GM21381 (cell line): Measurements from ENCODE around the gene TENM4.
"Not testable (repeated sequence)": the region's sequence is repeated elsewhere in the genome, so short reads cannot be mapped to it uniquely, and the experiment has no call there.

ENCODE experiments used
- ATAC-seq: cut with Tn5 transposase; IDR thresholded peaks from one replicate; pipeline ENCODE4 v1.9.1; 2021; ENCODE audit warnings: mild to moderate bottlenecking, moderate library complexity; ENCODE audit not compliant: unreplicated experiment

The TENM4 gene

DNA sequence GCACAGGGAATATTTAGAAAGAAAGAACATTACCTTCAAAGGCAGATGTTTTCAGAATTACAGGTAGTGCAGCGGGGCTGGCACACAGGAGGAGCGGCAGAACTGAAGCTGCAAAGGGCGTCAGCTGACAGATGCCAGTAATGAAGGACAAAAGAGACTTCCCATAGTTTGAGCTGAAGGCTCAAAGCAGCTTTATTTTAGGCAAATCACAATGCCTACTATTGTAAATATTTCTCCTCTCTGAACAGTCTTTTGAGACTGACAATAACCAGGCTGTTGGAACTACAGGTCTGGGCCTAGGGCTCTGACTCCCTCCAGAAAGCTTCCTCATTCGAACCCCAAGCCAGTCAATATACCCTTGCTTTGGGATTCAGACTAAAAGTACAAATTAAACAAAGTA, 609.3 kb downstream of the TENM4 start:
- ATAC-seq: no peak

DNA sequence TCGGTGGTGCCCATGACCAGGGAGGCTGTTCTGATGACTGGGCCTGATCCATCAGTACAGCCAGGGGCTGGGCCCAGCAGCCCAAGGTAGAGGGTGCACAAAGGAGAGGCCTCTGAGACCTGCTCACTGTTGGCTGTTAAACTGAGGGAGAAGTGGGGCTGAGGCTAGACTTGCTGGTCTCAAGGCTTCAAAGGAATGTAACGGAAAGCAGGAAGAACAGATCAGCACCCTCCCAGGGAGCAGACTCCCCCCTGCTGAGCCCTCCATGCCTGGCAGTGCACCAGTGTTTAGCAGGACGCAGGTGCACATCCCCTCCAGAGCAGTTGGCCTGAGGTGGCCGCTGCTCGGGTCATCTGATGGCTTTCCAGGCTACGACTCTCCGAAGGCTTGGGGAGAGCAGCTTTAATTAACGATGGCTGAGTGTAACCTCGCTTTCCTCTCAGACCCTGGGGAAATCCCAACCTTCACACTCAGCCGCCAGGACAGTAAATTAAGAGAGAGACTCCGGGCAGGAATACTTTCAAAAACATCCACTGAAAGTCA, 610.5 kb downstream of the TENM4 start:
- ATAC-seq: no peak

DNA sequence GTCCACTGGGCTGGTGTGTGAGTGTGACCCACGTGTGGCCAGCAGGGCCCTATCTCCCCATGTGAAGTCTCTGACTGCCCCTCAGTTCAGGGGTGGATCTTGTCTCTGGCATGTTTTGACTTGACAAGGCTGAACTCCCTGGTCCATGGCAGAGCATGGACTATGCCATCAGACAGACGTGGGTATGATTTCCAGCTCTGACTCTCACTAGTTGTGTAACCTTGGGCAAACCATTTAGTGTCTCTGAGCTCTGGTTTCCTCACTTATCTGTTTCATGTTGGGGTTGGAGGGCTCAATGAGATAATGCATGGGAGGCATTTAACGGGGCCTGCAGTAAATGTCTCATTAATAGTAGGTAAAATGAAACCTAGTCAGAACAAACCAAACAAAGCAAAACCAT, 611.7 kb downstream of the TENM4 start:
- no peak for ATAC-seq

DNA sequence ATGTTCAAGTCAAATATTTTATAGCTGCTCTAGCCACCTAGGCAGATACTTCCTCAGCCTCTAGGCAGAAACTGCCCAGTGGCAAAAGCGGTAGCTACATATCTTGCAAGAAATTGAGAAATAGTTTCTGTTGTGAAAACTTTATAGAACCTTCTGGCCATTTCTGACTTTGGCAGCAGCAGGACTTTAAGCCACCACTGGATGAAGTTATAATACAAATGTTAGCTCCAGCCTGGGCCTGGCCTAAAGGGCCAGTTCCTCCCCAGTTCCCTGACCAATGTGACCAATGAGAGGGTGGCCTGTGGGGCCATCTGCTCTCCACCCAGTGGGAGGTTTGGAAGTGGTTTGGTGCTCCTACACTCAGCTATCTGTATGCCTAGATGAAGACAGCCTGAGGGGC, 612.2 kb downstream of the TENM4 start:
- no peak for ATAC-seq

DNA sequence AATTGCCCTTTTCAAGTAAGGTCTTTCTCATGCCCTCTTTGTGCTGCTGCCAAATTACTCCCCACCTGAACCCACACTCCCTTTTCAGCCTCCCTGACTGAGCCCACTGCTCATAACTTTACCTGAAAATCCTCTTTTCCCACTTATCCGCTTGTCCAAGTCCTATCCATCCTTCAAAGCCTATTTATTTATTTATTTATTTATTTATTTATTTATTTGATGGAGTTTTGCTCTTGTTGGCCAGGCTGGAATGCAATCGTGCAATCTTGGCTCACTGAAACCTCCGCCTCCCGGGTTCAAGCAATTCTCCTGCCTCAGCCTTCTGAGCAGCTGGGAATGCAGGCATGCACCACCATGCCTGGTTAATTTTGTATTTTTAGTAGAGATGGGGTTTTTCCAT, 613.5 kb downstream of the TENM4 start:
- not testable (repeated sequence) for ATAC-seq

DNA sequence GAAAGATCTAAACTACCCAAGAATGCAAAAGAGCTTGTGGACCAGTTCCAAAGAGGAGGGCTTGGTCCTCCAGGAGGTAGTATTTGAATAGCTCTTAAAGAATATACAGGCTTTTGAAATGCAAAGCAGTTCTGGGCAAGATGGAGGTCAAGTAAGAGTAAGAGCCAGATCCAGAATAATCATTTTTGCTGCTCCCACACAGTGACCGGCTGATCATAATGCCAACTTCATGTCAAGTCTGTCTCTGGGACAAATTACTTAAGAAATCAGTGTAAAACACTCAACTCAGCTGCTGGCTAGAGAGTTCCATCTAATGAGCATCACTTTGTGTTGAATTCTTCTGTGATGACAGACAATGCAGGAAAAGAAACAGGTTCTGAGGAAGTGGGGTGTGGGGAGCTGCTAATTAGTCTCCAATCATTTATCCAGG, 615.2 kb downstream of the TENM4 start:
- no peak for ATAC-seq

DNA sequence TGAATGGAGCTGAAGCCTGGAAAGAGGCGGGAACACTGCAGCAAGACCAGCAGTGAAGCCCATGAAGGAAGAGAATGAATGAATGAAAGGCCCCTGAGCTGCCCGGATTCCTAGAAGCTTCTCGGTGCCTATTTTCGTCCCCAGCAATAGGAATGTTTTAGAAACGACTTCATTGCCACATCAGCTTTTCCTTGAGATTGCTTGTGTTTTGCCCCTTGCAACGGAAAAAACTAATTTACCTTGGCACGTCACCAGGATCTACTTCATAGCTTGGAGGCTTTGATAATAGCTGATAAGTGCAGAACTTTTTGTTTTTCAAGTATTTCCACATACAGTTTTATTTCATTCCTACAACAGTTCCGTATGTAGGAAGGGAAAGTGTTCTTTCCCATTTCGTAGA, 617.2 kb downstream of the TENM4 start:
- ATAC-seq: no peak

DNA sequence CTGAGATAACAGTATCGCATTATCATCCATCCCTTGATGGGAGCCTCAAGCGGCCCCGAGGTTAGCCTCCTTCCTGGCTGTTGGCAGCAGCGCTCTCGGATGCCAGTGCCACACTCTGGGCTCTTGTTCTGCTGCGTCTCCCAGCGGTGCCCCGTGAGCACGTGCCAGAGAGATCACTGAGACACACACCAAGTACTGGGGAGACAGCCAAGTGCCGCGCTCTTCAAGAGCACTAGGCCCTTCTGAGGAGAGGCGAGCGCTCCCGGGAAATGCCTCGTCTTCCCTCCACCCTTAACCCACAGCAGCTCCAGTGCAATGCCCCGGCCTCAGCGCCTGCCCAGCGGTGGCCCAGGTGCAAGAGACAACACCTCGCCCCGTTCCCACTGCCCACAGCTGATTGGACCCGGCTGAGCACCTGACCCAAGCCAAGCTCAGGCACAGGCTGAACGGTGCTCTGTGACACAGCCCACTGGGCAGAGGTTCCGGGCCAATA, 617.9 kb downstream of the TENM4 start:
- no peak for ATAC-seq

DNA sequence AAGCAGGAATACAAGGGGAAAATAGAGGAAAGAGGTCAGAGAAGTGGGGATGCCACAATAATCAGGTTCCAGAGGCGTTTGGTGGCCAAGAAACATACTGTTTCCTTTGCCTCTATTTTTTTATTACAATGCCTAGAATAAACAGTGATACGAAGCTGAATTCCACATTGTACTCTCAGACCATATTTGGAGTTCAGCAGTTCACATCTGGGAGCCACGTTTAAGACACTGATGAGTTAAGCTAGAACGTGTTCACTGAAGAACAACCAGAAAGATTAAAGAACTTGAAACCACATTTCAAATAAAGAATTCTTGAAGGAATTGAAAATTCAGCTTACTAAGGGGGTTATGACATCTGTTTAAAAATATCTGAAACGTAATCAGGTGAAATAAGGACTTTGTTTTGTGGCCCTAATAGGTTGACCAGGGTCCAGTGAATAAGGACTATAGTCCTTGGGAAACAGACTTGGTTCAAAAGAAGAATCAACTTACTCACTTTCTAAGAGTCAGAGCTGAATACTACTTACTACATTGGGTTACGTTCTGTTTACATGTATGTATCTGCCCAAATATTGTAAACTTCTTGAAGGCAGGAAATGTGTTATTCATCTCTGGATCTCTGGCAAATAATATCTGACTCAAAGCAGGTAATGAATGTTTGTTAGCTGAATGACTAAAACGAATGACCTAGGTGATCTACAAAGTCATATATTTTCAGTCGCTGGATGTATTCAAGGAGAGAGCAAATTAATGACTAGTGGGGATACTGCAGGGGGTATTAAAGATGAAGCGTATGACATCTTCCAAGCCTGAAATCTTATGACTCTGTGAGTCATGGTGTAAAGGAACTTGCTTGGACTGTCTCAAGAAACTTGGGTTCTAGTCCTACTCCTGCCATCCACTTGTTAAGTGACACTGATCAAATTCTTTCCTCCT, 619.2 kb downstream of the TENM4 start:
- no peak for ATAC-seq

DNA sequence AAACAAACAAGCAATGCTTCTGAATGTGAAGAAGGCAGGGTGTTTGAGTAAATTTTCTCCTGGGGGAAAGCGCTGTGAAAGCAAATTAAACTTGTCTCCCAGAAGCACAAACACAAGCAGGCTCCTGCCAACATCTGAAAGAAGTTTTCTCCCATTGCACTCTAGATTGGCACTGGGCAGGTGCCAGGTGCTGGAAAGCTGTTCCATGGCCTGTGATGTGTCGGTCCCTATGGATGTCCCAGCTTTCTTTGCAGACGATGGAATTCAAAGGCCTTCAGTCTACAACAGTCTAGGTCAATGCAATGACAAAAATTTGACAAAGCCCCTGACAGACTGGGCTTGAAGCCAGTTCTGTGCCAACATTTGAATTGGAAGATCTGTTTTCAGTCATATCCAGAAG, 620.1 kb downstream of the TENM4 start:
- no peak for ATAC-seq

DNA sequence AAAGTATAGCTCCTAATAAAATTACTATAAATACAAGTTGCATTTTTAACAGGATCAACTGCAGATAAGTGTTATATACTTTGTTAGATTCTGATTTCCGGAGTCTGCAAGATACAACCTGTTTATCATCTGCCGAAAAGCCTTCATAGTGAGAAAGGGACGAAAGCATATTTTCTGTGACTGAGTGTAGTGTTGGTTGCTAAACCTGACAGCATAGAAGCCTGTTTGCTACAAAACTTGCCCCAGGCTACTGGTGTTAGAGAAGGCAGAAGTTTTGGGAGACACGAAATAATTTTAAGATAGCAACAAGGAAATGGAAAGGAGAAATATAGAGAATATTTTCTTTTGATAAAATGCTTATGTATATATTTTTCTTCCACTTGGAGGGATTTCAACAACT, 622.6 kb downstream of the TENM4 start:
- no peak for ATAC-seq

DNA sequence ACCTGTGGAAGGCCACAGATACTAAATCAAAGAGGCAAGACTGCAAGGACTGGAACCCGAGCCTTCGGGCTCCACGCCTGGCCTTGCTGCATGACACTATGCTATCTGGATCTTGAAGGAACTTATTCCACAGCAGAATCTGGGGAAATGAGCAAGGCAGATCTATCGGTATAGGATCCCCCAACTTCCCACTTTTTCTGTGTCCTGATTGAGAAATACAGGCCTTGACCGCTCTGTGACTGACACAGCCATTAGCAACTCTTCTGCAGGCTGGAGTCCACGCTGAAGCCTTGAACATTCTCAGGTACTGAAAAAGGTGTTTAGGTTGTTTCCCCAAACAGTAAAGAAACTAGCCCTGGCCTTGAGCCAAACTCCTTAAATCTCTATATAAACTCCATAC, 625.0 kb downstream of the TENM4 start:
- no peak for ATAC-seq

DNA sequence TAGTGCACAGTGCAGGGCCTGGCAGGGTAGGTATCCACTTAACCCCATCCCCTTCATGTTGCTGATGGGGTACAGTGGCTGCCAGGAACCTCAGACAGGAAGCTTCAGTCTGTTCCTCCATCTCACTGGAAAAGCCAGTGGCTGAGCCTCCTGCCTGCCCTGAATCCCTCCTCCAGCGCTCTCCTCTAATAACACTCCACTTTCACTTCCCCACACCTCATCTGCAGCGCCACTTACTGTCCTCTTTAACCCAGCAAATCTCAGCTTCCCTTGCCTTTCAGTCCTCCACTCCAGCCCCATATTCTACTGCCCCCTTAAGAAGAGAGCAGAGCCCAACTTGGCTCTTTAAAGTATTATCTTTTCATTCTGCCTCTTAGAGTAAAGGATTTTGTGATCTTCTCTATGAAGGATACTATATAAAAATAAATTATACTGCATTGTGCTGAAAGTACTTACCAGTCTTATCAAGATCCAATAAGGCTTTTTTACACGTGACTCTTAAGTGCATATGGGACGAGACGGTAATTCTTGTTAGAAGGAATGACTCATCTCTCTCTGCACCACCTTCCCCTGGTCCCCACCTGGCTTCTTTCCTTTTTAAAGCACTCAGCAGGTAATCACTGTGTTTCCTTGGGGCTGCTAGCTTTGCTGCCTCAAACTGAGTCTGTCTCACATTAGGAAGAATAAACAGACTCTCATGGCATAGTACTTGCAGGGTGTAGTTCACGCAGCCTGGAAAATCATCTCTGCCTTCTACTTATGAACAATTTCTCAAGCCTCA, 628.1 kb downstream of the TENM4 start:
- no peak for ATAC-seq

DNA sequence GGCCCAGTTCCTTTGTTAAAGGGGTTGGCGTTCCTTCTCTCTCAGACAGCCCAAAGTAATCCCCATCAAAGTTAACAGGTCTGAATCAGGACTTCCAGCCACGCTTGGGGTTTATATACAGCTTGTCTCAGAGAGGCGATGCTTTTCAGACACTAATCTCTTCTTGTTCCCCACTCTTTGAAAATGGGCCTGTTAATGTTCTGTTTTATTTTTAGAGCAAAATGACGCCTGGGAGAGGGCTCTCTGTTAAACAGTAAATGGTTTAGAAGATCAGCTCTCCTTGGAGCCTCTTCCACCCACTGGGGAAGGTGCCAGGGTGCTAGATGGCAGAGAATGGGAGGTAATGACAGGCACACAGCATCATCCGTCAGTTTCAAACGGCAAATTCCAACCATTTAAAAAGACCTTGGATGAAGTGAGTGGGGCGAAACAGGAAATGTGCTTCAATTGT, 630.2 kb downstream of the TENM4 start:
- no peak for ATAC-seq

DNA sequence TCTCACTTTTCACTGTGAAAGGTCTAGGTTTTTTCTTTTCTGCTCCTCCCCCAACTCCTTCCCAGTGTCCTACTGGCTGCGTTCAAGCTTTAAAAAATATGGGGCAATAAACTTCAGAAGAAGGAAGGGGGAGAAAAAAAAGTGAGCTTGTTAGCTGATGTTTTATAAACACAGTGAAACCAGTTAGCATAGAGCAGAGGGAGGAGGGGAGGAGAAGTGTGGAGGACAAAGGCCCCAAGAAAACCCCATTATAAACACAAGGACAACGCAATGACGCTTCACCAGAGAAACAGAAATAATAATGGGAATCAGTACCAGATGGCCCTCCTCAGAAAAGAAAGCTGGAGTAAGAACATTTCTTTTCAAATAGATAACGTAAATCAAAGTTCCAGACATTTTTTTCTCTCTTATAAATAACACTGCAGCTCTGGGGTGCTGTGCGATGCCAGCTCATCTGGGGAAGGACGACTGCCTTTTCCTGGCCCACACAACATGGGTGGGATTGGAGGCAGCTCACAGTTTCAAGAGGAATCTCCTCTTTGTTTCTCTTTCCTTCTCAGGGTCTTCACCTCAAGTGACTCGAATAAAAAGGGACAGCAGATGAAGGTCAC, 630.8 kb downstream of the TENM4 start:
- no peak for ATAC-seq

DNA sequence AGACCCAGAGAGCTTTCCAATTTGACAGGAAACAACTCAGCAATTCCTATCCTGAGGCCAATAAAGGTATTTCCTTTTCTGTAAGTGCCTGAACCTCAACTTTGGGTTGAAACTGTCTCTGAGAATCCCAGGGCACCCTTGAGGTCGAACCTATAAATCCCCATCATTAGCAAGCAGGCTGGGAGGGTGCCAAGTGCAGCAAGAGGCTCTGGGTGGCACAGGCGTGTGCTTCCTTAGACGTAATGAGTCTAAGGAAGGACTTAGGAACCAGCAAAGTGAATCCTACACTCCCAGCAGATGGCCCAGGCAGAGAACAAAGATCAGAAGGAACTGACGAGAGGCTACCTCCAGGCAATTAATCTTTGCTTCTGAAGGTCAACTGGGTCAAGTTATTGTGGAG, 631.9 kb downstream of the TENM4 start:
- no peak for ATAC-seq

DNA sequence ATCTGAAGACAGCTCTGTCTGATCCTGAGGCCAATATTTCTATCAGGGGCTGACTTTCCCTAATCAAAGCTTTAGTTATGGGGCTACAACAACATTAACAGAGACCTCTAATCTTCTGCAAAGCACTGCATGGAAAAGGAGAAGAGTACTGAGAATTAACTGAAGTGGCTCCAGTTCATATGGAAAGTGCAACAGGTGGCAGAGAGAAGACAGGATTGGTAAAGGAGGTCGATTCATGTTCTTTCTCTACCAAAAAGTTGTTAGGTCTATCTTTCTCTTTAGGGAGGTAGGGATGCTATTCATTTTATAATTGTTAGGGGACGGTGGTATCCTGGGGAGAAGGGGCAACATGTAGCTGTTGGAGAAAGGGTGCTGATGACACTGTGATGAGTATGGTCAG, 633.5 kb downstream of the TENM4 start:
- no peak for ATAC-seq

DNA sequence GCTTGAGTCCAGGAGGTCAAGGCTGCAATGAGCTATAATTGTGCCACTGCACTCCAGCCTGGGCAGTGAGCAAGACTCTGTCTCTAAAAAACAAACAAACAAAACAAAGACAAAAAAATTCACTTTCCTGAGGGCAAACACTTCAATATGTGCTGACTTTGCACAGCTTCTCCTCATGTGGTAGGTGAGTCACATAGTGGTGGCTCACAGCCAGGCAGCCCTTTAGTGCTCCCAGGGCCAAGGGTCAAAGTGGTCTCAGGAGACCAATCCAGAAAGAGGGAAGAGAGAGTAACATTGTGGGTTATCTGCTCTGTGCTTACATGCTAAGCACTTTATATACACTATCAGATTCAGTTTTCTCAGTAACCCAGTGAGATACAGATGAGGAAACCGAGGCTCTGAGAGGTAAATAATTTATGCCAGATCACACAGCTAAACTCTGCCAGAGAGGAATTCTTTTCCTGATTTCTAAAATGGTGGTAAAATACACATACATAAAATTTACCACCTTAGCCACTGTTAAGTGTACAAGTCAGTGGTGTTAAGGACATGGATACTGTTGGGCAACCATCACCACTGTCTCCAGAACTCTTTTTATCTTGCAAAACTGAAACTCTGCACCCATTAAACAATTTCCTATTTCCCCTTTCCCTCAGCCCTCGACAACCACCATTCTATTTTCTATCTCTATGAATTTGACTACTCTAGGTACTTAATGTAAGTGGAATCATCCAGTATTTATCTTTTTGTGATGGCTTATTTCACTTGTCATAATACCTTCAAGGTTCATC, 634.4 kb downstream of the TENM4 start:
- no peak for ATAC-seq

DNA sequence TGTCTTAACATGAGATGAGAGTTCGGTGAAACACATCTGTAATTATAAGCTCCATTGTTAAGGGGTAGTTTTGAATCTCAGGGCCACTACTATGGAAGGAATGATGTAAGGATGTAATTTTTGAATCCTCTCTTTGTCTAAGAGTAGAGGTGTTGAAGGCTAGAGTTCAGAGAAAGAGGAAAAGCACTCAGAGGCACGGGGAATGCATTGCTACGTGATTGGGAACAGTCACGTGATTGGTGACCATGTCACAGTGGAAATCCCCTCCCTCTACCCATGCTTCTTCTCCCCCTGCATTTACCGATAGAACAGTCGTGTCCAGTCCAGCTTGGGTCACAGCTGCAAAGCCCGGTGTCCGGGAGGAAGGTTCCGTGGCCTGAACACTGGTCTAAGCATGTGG, 635.8 kb downstream of the TENM4 start:
- ATAC-seq: no peak

DNA sequence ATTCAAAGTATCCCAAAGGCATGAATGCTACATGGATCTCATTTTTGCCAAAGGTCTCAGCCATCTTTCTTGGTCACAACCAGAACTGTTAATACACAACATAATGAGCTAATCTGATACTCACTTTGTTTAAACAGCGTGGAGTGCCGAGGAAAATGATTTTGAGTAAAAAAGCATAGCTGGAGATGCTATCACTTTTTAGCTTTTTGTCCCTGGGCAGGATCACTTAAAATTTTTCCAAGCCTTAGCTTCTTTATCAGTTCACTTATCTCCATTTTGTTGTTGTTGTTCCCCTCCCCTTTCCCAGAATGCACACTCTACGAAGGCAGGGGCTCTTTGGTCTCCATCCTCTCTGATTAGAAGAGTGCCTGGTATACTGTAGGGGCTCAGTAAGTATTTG, 636.8 kb downstream of the TENM4 start:
- ATAC-seq: no peak
